ENCODE results near the gene HSH2D.

DNA sequence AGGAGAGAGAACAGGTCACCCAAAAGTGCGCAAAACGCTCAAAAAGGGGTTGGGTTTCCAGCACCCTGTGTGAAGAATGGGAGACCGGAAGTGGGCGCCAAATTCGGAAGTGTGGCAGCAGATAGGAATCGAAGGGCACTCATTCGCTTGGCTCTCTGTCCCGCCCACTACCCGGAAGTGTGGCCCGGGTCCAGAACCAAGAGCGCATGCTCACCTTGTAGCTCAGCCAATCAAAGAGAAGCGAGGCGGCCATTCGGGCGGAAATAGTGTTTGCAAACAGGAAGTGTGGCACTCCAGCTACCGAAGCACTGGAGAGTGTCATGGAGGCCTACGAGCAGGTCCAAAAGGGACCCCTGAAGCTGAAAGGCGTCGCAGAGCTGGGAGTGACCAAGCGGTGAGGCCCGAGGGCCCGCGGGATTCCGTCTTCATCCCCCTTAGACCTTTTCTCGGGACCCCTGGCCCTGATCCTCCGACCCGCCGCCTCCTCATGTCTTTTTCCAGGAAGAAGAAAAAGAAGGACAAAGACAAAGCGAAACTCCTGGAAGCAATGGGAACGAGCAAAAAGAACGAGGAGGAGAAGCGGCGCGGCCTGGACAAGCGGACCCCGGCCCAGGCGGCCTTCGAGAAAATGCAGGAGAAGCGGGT is 41.8 kb downstream of the HSH2D start, which contains the start of gene FAM32A:
- TF ChIP-seq, protein P1, sequence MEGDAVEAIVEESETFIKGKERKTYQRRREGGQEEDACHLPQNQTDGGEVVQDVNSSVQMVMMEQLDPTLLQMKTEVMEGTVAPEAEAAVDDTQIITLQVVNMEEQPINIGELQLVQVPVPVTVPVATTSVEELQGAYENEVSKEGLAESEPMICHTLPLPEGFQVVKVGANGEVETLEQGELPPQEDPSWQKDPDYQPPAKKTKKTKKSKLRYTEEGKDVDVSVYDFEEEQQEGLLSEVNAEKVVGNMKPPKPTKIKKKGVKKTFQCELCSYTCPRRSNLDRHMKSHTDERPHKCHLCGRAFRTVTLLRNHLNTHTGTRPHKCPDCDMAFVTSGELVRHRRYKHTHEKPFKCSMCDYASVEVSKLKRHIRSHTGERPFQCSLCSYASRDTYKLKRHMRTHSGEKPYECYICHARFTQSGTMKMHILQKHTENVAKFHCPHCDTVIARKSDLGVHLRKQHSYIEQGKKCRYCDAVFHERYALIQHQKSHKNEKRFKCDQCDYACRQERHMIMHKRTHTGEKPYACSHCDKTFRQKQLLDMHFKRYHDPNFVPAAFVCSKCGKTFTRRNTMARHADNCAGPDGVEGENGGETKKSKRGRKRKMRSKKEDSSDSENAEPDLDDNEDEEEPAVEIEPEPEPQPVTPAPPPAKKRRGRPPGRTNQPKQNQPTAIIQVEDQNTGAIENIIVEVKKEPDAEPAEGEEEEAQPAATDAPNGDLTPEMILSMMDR (IDR thresholded peaks at IDR 0.05; ENCODE audit: low read depth, low read length) = no peak
- no peak for TF ChIP-seq EZH2phosphoT487 (IDR thresholded peaks at IDR 0.05; ENCODE audit: low read depth)

All from OCI-LY3 (cell line).